SK-N-SH (cell line): ENCODE measurements around the gene LARGE1. TPM values are rescaled to one million over a fixed set of nuclear protein-coding genes. Genes with fewer than 3 reads are reported as not detected.

Experiments
- CTCF ChIA-PET: fragments of 300-600, 350-600 bp; formaldehyde crosslinking; extraction: SDS; loops from one replicate; lab custom pipeline; 2021; lab: Yijun Ruan, JAX
- POLR2A ChIA-PET: fragments of 350-600 bp; sonication (Branson Sonifier 250); formaldehyde crosslinking; extraction: SDS; loops from one replicate; lab custom pipeline; 2020; ENCODE audit warnings: antibody characterized with exemption, inconsistent platforms; lab: Yijun Ruan, JAX
- DNase-seq: peaks from one replicate; pipeline ENCODE4 v3.0.0; 2012
- H2AFZ ChIP-seq: fragments of 200-600 bp; sonication (generic); 2 replicates; pipeline ENCODE4 v1.8.1; 2016; ENCODE audit warnings: antibody characterized with exemption, mild to moderate bottlenecking, low read depth
- H3F3A ChIP-seq: fragments of 200-600 bp; sonication (generic); replicated peaks from 2 replicates; pipeline ENCODE3; 2016; ENCODE audit warnings: antibody characterized with exemption, mild to moderate bottlenecking; ENCODE audit not compliant: insufficient read depth
- H3K27ac ChIP-seq, 2 experiments: fragments of 200-500 bp in 1 of 2; fragments of 200-600 bp in 1 of 2; sonication (Bioruptor generic) in 1 of 2; sonication (generic), shearing (Covaris generic) in 1 of 2; 2 replicates each; pipeline versions ENCODE4 v1.5.1 to v1.6.1; 2014 to 2016; ENCODE audit warnings: low read depth in 2 of 2, inconsistent platforms in 1 of 2, low read length in 1 of 2, mild to moderate bottlenecking in 1 of 2, mixed read lengths in 1 of 2
- H3K27me3 ChIP-seq: fragments of 200-600 bp; sonication (generic), shearing (Covaris generic); 2 replicates; pipeline ENCODE4 v1.6.1; 2016; ENCODE audit warnings: mixed run types; ENCODE audit not compliant: insufficient read depth
- H3K36me3 ChIP-seq, 2 experiments: fragments of 200-500 bp in 1 of 2; fragments of 200-600 bp in 1 of 2; sonication (Bioruptor generic) in 1 of 2; sonication (generic) in 1 of 2; replicated peaks in 1 of 2; 2 replicates each; pipeline versions ENCODE3 to v1.5.1; 2014 to 2016; ENCODE audit warnings: low read length in 1 of 2, mild to moderate bottlenecking in 1 of 2; ENCODE audit not compliant: insufficient read depth in 2 of 2, control insufficient read depth in 1 of 2
- H3K4me1 ChIP-seq, 2 experiments: fragments of 200-500 bp in 1 of 2; fragments of 200-600 bp in 1 of 2; sonication (Bioruptor generic) in 1 of 2; sonication (generic), shearing (Covaris generic) in 1 of 2; 2 replicates each; pipeline versions ENCODE4 v1.5.1 to v1.6.1; 2014 to 2016; ENCODE audit warnings: low read depth in 1 of 2, low read length in 1 of 2, mixed run types in 1 of 2; ENCODE audit not compliant: insufficient read depth in 2 of 2, control insufficient read depth in 1 of 2
- H3K4me2 ChIP-seq: fragments of 200-600 bp; sonication (generic), shearing (Covaris generic); 2 replicates; pipeline ENCODE4 v1.6.1; 2017; ENCODE audit warnings: mixed run types
- H3K4me3 ChIP-seq, 2 experiments: fragments of 200-500 bp in 1 of 2; fragments of 200-600 bp in 1 of 2; sonication (Bioruptor generic) in 1 of 2; sonication (generic), shearing (Covaris generic) in 1 of 2; 2 replicates each; pipeline versions ENCODE4 v1.5.1 to v1.8.1; 2014 to 2016; ENCODE audit warnings: low read depth in 2 of 2, inconsistent platforms in 1 of 2, low read length in 1 of 2, mild to moderate bottlenecking in 1 of 2, mixed read lengths in 1 of 2, moderate library complexity in 1 of 2
- H3K79me2 ChIP-seq: fragments of 200-600 bp; sonication (generic); 2 replicates; pipeline ENCODE4 v1.8.1; 2017; ENCODE audit warnings: mild to moderate bottlenecking; ENCODE audit not compliant: insufficient read depth
- H3K9ac ChIP-seq: fragments of 200-600 bp; sonication (generic); 2 replicates; pipeline ENCODE4 v1.6.1; 2017; ENCODE audit warnings: mixed run types
- H3K9me2 ChIP-seq: fragments of 200-600 bp; sonication (generic); 2 replicates; pipeline ENCODE4 v1.6.1; 2017; ENCODE audit warnings: mixed run types
- H3K9me3 ChIP-seq: fragments of 200-600 bp; sonication (generic); 2 replicates; pipeline ENCODE4 v1.6.1; 2017; ENCODE audit warnings: mixed run types, mild to moderate bottlenecking, moderate library complexity
- H4K20me1 ChIP-seq: fragments of 200-600 bp; sonication (generic); 2 replicates; pipeline ENCODE4 v1.6.1; 2017; ENCODE audit warnings: mild to moderate bottlenecking, mixed run types; ENCODE audit not compliant: insufficient read depth
- ELF1 ChIP-seq: IDR thresholded peaks from 2 replicates; pipeline ENCODE4 v1.4.0; 2012
- FOXJ3 ChIP-seq: sonication (generic); formaldehyde crosslinking; IDR thresholded peaks from 2 replicates; pipeline ENCODE4 v1.5.1; 2020; ENCODE audit warnings: mild to moderate bottlenecking, missing genetic modification reagents
- JUND ChIP-seq: IDR thresholded peaks from 2 replicates; pipeline ENCODE4 v1.4.0; 2012
- MEF2A ChIP-seq: IDR thresholded peaks from 2 replicates; pipeline ENCODE4 v1.4.0; 2012; ENCODE audit warnings: low read depth, borderline replicate concordance
- NFIC ChIP-seq: IDR thresholded peaks from 2 replicates; pipeline ENCODE4 v1.4.0; 2012; ENCODE audit warnings: borderline replicate concordance
- PBX3 ChIP-seq: IDR thresholded peaks from 2 replicates; pipeline ENCODE4; 2012
- POLR2AphosphoS5 ChIP-seq: IDR thresholded peaks from 2 replicates; pipeline ENCODE4 v1.6.1; 2012; ENCODE audit warnings: low read depth, low read length
- RAD21 ChIP-seq: IDR thresholded peaks from 2 replicates; pipeline ENCODE4 v1.6.1; 2012; ENCODE audit warnings: mild to moderate bottlenecking, low read length
- RFX5 ChIP-seq: IDR thresholded peaks from 2 replicates; pipeline ENCODE4 v1.6.1; 2012; ENCODE audit warnings: mild to moderate bottlenecking, improper control_type of control experiment, low read length
- SIN3A ChIP-seq: IDR thresholded peaks from 2 replicates; pipeline ENCODE4 v1.6.1; 2012; ENCODE audit warnings: low read depth, mild to moderate bottlenecking, low read length, moderate library complexity, borderline replicate concordance
- SMC3 ChIP-seq: IDR thresholded peaks from 2 replicates; pipeline ENCODE4 v1.6.1; 2012; ENCODE audit warnings: low read depth, low read length, improper control_type of control experiment
- TEAD4 ChIP-seq: IDR thresholded peaks from 2 replicates; pipeline ENCODE4 v1.4.0; 2012; ENCODE audit warnings: mild to moderate bottlenecking, borderline replicate concordance; ENCODE audit not compliant: insufficient read depth
- YY1 ChIP-seq: IDR thresholded peaks from 2 replicates; pipeline ENCODE4 v1.4.0; 2012; ENCODE audit warnings: low read depth, mild to moderate bottlenecking
- ZBTB33 ChIP-seq: IDR thresholded peaks from 2 replicates; pipeline ENCODE4 v1.4.0; 2012; ENCODE audit warnings: low read depth, borderline replicate concordance
- WGBS: methylation state at CpG from one replicate; pipeline ENCODE4 v1.1.6; 2017; ENCODE audit warnings: low lambda C conversion rate; 5-methylcytosine and 5-hydroxymethylcytosine counted together
- polyA plus RNA-seq, 3 experiments: library from polyadenylated mRNA; depleted of rRNA; stranded (reverse); fragments of >200 nt; gene quantifications; 2 replicates each; pipeline ENCODE4 v1.2.3, GENCODE V29; 2012
- TF ChIP-seq, protein P1 (sequence below): fragments of 200-600 bp; sonication (generic); IDR thresholded peaks from 2 replicates; pipeline ENCODE4 v1.6.1; 2017; ENCODE audit warnings: antibody characterized with exemption, mild to moderate bottlenecking, moderate library complexity
- TF ChIP-seq, protein P2 (sequence below): IDR thresholded peaks from 2 replicates; pipeline ENCODE4 v1.4.0; 2012; ENCODE audit warnings: low read depth

The LARGE1 gene
- polyA plus RNA-seq, 1 of the 3 experiments (the other 2 are of a cell fraction) = 1.1 TPM

DNA sequence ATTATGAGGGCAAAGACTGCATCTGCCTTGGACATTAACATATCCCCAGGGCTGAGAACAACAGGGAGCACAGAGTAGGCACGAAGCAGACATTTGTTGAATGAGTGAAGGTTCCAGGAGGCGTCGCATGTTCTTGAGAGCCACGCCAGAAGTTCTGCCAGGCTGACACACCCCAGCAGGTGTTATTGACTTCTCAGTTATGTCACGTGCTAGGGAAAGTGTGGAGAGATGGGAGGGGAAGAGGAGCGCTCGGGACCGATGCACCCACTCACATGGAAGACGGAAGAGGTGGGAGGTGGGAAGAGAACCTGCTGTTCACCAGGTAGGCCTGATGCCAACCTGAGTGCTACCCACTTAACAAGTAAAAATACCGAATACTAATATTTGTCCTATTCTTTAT is 232.8 kb downstream of the LARGE1 start:
- ChIA-PET POLR2A (no interaction called here), CTCF (no interaction called here)
- WGBS = 72% methylated on average over 10 of the region's 10 CpGs
- H3K4me3 ChIP-seq = no peak overlapping the region
- no peak overlapping the region for H3K9ac ChIP-seq
- no peak overlapping the region for H2AFZ ChIP-seq
- DNase-seq = no peak
- no peak overlapping the region for H3K27ac ChIP-seq
- TF ChIP-seq ZBTB33 (no peak), YY1 (no peak), TEAD4 (no peak), PBX3 (no peak), RAD21 (no peak), NFIC (no peak), JUND (no peak), MEF2A (no peak), FOXJ3 (CRISPR knock-in tag) (no peak), POLR2AphosphoS5 (no peak), ELF1 (no peak), SIN3A (no peak)
- TF ChIP-seq, protein P1, sequence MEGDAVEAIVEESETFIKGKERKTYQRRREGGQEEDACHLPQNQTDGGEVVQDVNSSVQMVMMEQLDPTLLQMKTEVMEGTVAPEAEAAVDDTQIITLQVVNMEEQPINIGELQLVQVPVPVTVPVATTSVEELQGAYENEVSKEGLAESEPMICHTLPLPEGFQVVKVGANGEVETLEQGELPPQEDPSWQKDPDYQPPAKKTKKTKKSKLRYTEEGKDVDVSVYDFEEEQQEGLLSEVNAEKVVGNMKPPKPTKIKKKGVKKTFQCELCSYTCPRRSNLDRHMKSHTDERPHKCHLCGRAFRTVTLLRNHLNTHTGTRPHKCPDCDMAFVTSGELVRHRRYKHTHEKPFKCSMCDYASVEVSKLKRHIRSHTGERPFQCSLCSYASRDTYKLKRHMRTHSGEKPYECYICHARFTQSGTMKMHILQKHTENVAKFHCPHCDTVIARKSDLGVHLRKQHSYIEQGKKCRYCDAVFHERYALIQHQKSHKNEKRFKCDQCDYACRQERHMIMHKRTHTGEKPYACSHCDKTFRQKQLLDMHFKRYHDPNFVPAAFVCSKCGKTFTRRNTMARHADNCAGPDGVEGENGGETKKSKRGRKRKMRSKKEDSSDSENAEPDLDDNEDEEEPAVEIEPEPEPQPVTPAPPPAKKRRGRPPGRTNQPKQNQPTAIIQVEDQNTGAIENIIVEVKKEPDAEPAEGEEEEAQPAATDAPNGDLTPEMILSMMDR = no peak
- no peaks in the 10 kb centered on the region for H3K27me3 ChIP-seq
- H3K9me2 ChIP-seq = no peaks in the 10 kb centered on the region
- H3K4me1 ChIP-seq = no peaks in the 10 kb centered on the region
- H3K9me3 ChIP-seq = no peaks in the 10 kb centered on the region
- no peak overlapping the region for H3K4me2 ChIP-seq
- no peaks in the 10 kb centered on the region for H3K79me2 ChIP-seq
- no peaks in the 10 kb centered on the region for H3F3A ChIP-seq
- H4K20me1 ChIP-seq = no peaks in the 10 kb centered on the region
- H3K36me3 ChIP-seq = no peaks in the 10 kb centered on the region

- POLR2A ChIA-PET = no interaction called here
- Histone ChIP-seq H2AFZ (no peak overlapping the region), H3K4me2 (no peak overlapping the region), H3K9ac (no peak overlapping the region), H3K27ac (no peak overlapping the region), H3K79me2 (no peaks in the 10 kb centered on the region), H3K4me3 (no peak overlapping the region), H3K36me3 (no peaks in the 10 kb centered on the region), H3K9me2 (no peaks in the 10 kb centered on the region), H4K20me1 (no peaks in the 10 kb centered on the region), H3K9me3 (no peaks in the 10 kb centered on the region), H3F3A (no peaks in the 10 kb centered on the region), H3K27me3 (no peaks in the 10 kb centered on the region), H3K4me1 (no peaks in the 10 kb centered on the region; a peak in 1 of 4 replicates)
- 63% methylated on average over 11 of the region's 11 CpGs for WGBS
- no peak for TF ChIP-seq POLR2AphosphoS5
- no peak for TF ChIP-seq SMC3
- TF ChIP-seq MEF2A = no peak
- no peak for TF ChIP-seq RFX5
- TF ChIP-seq, protein P2, sequence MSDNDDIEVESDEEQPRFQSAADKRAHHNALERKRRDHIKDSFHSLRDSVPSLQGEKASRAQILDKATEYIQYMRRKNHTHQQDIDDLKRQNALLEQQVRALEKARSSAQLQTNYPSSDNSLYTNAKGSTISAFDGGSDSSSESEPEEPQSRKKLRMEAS = no peak
- CTCF ChIA-PET = interaction anchor here (1.2 kb wide), 1 partner anchor 11 kb away, joined by 3 read pairs; no protein-coding TSS in a partner anchor
- no peak for DNase-seq
Measured at GRCh38 chr22:33684087-33684486, 236.2 kb downstream of the LARGE1 start.
